Panc1 (cell line): ENCODE measurements around the gene GDI2. TPM values are rescaled to one million over a fixed set of nuclear protein-coding genes. Genes with fewer than 3 reads are reported as not detected.

Experiments
- ATAC-seq: fragments of 200-7000 bp; cut with Tn5 transposase; 2 replicates; pipeline ENCODE4 v1.9.1; 2020; ENCODE audit warnings: mild to moderate bottlenecking, moderate library complexity
- BruUV-seq: library from RNA; stranded (reverse); fragments of 400-500 nt; replicated peaks from 2 replicates; lab custom pipeline; 2021; lab: Mats Ljungman, UMichigan
- CTCF ChIA-PET: fragments of 300-600 bp; sonication (Branson Sonifier 250); formaldehyde crosslinking; loops from one replicate; lab custom pipeline; 2022; ENCODE audit warnings: antibody characterized with exemption; lab: Charles Lee
- POLR2A ChIA-PET: fragments of 300-600 bp; sonication (Branson Sonifier 250); formaldehyde crosslinking; loops from one replicate; lab custom pipeline; 2022; ENCODE audit warnings: antibody characterized with exemption; lab: Charles Lee
- DNase-seq: peaks from one replicate; pipeline ENCODE4 v3.0.0-alpha.2; 2010; ENCODE audit warnings: low read depth, low spot score
- H3K27ac ChIP-seq: 2 replicates; pipeline ENCODE4 v1.5.1; 2011; ENCODE audit warnings: mild to moderate bottlenecking, low read length, inconsistent platforms
- H3K27me3 ChIP-seq: fragments of 200-500 bp; sonication (Bioruptor generic); 2 replicates; pipeline ENCODE4 v1.6.0; 2014; ENCODE audit warnings: low read length, inconsistent platforms; ENCODE audit not compliant: control insufficient read depth, insufficient read depth
- H3K36me3 ChIP-seq: fragments of 200-500 bp; sonication (Bioruptor generic); 2 replicates; pipeline ENCODE4 v1.5.1; 2014; ENCODE audit warnings: inconsistent platforms, mild to moderate bottlenecking, low read length, moderate library complexity; ENCODE audit not compliant: control insufficient read depth, insufficient read depth
- H3K4me1 ChIP-seq: 2 replicates; pipeline ENCODE4 v1.5.1; 2011; ENCODE audit warnings: inconsistent platforms, mild to moderate bottlenecking, low read length, moderate library complexity; ENCODE audit not compliant: control insufficient read depth, insufficient read depth
- H3K4me3 ChIP-seq, 2 experiments: 2 replicates each; pipeline ENCODE4 v1.5.1; 2011 to 2012; ENCODE audit warnings: low read depth in 2 of 2, low read length in 2 of 2, mild to moderate bottlenecking in 2 of 2, inconsistent platforms in 1 of 2, moderate library complexity in 1 of 2
- H3K9me3 ChIP-seq: fragments of 200-500 bp; sonication (Bioruptor generic); 2 replicates; pipeline ENCODE4 v1.5.1; 2014; ENCODE audit warnings: low read depth, mild to moderate bottlenecking, inconsistent platforms, low read length, moderate library complexity; ENCODE audit not compliant: control insufficient read depth, insufficient read depth
- POLR2AphosphoS5 ChIP-seq: IDR thresholded peaks from 2 replicates; pipeline ENCODE4 v1.6.1; 2012; ENCODE audit warnings: mild to moderate bottlenecking, low read depth, low read length, moderate library complexity
- SIN3A ChIP-seq: IDR thresholded peaks from 2 replicates; pipeline ENCODE4 v1.6.1; 2012; ENCODE audit warnings: low read depth, mild to moderate bottlenecking, low read length, moderate library complexity, borderline replicate concordance; ENCODE audit not compliant: insufficient read depth
- TCF7L2 ChIP-seq: IDR thresholded peaks from 2 replicates; pipeline ENCODE4 v1.6.1; 2011; ENCODE audit warnings: mild to moderate bottlenecking, low read depth, low read length, inconsistent platforms
- in situ Hi-C: cut with HindIII; loops from 2 replicates; pipeline ENCODE4 v1.10.0; 2016; ENCODE audit warnings: low sequenced_read_pairs, low pct_unique_long_range_greater_than_20kb
- intact Hi-C: fragments of 100-400 bp; cut with micrococcal nuclease; formaldehyde crosslinking; loops from one replicate; pipeline ENCODE4 v1.10.0; 2022; ENCODE audit not compliant: unreplicated experiment
- total RNA-seq: library from RNA; stranded (reverse); gene quantifications from one replicate; pipeline ENCODE4 v1.2.1, GENCODE V29; 2021; ENCODE audit not compliant: unreplicated experiment
- TF ChIP-seq, protein P1 (sequence below), 2 experiments: IDR thresholded peaks; 2 replicates each; pipeline ENCODE4 v1.6.1; 2011 to 2012; ENCODE audit warnings: low read depth in 2 of 2, control low read depth in 1 of 2, low read length in 1 of 2, mild to moderate bottlenecking in 1 of 2, moderate library complexity in 1 of 2; ENCODE audit not compliant: insufficient read depth in 1 of 2
- TF ChIP-seq, protein P2 (sequence below): fragments of 450-650 bp; IDR thresholded peaks from 2 replicates; pipeline ENCODE4 v1.5.1; 2017; ENCODE audit warnings: mild to moderate bottlenecking

GDI2 gene
- total RNA-seq, 1 experiment from 2014 or later = 130 TPM

DNA sequence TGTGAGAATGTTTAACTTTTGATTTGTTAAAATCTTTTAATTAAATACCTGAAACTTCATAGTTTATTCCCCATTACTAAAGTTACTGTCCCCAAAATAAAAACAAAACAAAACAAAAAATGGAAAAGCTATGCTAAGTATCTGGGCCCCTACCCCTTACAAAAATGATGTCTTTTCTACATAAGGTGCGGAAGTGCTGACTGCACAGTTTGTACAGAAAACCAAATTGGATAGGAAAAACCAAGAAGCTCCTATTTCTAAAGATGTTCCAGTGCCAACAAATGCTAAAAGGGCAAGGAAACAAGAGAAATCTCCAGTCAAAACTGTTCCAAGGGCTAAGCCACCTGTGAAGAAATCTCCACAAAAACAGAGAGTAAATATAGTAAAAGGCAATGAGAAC is 78.1 kb downstream of the GDI2 start:
- POLR2A ChIA-PET = no interaction called here

DNA sequence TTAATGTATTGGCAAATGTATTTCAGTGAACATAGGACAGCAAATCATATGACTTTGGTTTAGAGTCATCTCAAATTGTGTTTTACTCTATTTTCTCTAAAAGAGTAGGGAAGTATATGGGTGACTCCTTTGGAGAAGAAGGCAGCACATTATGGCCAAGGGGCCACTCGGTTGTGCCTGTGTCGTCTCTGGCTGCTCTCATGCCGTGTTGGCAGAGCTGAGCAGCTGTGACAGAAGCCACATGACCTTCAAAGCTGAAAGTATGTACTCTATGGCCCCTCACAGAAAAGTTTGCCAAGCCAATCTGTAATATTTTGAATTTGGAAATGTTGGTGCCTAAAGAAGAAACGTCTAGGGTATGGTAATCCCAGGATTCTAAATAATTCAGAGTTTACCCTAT is 81.1 kb downstream of the GDI2 start:
- no peaks in the 10 kb centered on the region for H3K4me1 ChIP-seq
- BruUV-seq = no TSS peak
- TF ChIP-seq POLR2AphosphoS5 = no peak
- TF ChIP-seq, protein P1, sequence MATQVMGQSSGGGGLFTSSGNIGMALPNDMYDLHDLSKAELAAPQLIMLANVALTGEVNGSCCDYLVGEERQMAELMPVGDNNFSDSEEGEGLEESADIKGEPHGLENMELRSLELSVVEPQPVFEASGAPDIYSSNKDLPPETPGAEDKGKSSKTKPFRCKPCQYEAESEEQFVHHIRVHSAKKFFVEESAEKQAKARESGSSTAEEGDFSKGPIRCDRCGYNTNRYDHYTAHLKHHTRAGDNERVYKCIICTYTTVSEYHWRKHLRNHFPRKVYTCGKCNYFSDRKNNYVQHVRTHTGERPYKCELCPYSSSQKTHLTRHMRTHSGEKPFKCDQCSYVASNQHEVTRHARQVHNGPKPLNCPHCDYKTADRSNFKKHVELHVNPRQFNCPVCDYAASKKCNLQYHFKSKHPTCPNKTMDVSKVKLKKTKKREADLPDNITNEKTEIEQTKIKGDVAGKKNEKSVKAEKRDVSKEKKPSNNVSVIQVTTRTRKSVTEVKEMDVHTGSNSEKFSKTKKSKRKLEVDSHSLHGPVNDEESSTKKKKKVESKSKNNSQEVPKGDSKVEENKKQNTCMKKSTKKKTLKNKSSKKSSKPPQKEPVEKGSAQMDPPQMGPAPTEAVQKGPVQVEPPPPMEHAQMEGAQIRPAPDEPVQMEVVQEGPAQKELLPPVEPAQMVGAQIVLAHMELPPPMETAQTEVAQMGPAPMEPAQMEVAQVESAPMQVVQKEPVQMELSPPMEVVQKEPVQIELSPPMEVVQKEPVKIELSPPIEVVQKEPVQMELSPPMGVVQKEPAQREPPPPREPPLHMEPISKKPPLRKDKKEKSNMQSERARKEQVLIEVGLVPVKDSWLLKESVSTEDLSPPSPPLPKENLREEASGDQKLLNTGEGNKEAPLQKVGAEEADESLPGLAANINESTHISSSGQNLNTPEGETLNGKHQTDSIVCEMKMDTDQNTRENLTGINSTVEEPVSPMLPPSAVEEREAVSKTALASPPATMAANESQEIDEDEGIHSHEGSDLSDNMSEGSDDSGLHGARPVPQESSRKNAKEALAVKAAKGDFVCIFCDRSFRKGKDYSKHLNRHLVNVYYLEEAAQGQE (IDR thresholded peaks at IDR 0.05; ENCODE audit: insufficient read depth in 1 of 2, low read depth in 2 of 2, low read length in 1 of 2) = no peak
- no peak for TF ChIP-seq TCF7L2
- TF ChIP-seq SIN3A = no peak
- TF ChIP-seq, protein P2, sequence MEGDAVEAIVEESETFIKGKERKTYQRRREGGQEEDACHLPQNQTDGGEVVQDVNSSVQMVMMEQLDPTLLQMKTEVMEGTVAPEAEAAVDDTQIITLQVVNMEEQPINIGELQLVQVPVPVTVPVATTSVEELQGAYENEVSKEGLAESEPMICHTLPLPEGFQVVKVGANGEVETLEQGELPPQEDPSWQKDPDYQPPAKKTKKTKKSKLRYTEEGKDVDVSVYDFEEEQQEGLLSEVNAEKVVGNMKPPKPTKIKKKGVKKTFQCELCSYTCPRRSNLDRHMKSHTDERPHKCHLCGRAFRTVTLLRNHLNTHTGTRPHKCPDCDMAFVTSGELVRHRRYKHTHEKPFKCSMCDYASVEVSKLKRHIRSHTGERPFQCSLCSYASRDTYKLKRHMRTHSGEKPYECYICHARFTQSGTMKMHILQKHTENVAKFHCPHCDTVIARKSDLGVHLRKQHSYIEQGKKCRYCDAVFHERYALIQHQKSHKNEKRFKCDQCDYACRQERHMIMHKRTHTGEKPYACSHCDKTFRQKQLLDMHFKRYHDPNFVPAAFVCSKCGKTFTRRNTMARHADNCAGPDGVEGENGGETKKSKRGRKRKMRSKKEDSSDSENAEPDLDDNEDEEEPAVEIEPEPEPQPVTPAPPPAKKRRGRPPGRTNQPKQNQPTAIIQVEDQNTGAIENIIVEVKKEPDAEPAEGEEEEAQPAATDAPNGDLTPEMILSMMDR = no peak
- no peak overlapping the region for H3K4me3 ChIP-seq
- intact Hi-C loops = no loop called here
- H3K9me3 ChIP-seq = no peaks in the 10 kb centered on the region
- ChIA-PET POLR2A (no interaction called here), CTCF (no interaction called here)
- ATAC-seq (no peak), DNase-seq (no peak)
- no peak overlapping the region for H3K27ac ChIP-seq
- H3K27me3 ChIP-seq = no peaks in the 10 kb centered on the region
- peaks cover 5% of the 10 kb centered on the region for H3K36me3 ChIP-seq
- in situ Hi-C loops = no loop called here

More for the DNA sequence above, 78.1 kb downstream of the GDI2 start:
- no TSS peak for BruUV-seq
- Histone ChIP-seq H3K4me3 (no peak overlapping the region), H3K27me3 (no peaks in the 10 kb centered on the region), H3K9me3 (no peaks in the 10 kb centered on the region), H3K4me1 (no peaks in the 10 kb centered on the region), H3K36me3 (peaks cover 7% of the 10 kb centered on the region), H3K27ac (no peak overlapping the region)
- intact Hi-C loops (no loop called here), in situ Hi-C loops (no loop called here)
- ATAC-seq (no peak), DNase-seq (no peak)
- TF ChIP-seq SIN3A (no peak), TCF7L2 (no peak), POLR2AphosphoS5 (no peak)
- TF ChIP-seq, protein P1 (IDR thresholded peaks at IDR 0.05; ENCODE audit: insufficient read depth in 1 of 2, low read depth in 2 of 2, low read length in 1 of 2) = no peak
- TF ChIP-seq, protein P2 = no peak
- CTCF ChIA-PET = no interaction called here
